RPMI7951 (cell line): ENCODE results near the gene PTPN5. TPM values are rescaled to one million over a fixed set of nuclear protein-coding genes. Genes with fewer than 3 reads are reported as not detected.
"Not testable (repeated sequence)": the region's sequence is repeated elsewhere in the genome, so short reads cannot be mapped to it uniquely, and the experiment has no call there.

Experiments
- DNase-seq: peaks from one replicate; pipeline ENCODE4 v3.0.0-alpha.2; 2012; ENCODE audit warnings: low read depth
- total RNA-seq: library from RNA; depleted of rRNA; stranded (reverse); fragments of >200 nt; shearing (Covaris generic); gene quantifications from 2 replicates; pipeline ENCODE4 v1.2.3, GENCODE V29; 2014; rRNA removed

Gene PTPN5
- total RNA-seq, 1 experiment from 2014 or later, result not detected

DNA sequence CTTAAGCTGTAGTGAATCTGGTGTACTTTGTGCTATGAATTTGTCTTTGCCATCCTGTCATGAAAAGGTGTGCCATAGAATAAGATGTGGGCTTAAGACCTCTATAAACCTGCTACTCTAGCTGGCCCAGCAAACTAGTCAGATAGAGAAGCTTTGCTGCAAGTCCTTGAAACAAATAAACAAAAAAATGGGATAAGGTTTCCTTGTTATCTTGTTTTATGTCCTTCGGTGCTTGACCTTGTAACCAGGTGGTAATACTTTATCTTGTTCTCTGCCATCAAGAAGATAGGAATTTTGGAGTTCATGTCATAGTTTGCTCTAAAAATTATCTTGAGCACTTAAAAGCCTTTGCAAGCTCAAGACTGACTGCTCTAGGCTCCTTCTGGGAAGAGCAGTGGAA lies 107.3 kb downstream of the PTPN5 start:
- DNase-seq, result no peak

DNA sequence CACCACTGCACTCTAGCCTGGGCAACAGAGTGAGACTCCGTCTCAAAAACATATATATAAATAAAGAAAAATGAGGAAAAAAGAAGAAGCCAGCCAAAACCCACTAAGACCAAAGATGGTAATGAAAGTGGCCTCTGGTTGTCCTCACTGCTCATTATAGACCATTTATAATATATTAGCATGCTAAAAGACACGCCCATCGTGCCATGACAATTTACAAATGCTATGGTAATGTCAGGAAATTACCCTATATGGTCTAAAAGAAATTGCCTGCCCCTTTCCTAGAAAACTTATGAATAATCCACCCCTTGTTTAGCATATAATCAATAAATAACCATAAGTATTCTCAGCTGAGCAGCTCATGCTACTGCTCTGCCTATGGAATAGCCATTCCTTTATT lies 109.1 kb downstream of the PTPN5 start:
- DNase-seq, result no peak

DNA sequence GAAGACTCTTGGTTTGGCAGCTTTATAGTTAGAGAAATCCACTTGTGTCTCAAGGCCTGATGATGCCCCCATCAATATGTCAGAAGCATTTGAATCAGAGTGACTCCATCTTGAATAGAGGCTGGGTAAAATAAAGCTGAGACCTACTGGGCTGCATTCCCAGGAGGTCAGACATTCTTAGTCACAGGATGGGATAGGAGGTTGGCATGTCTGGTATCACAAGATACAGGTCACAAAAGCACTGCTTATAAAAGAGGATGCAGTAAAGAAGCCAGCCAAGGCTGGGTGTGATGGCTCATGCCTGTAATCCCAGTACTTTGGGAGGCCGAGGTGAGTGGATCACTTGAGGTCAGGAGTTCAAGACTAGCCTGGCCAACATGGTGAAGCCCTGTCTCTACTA lies 109.6 kb downstream of the PTPN5 start:
- DNase-seq, result not testable (repeated sequence)

Other genes with a start within 250 kb of the PTPN5 start
- gene UEVLD, start 203.1 kb downstream of the PTPN5 start, total RNA-seq, result 26.4 and 27.9 TPM in 2 replicates
- gene MISFA, start 192.0 kb downstream of the PTPN5 start, total RNA-seq, result 0.60 TPM in 1 of 2 replicates, not detected in the other
- gene SPTY2D1, start 157.5 kb downstream of the PTPN5 start, total RNA-seq, result 10.7 and 11.7 TPM in 2 replicates
- gene TMEM86A, start 93.0 kb downstream of the PTPN5 start, total RNA-seq, result 0.12 and 0.49 TPM in 2 replicates
- not detected in 2 replicates for gene IGSF22, start 65.6 kb downstream of the PTPN5 start, total RNA-seq
- gene MRGPRX1, start 147.6 kb upstream of the PTPN5 start, total RNA-seq, result not detected in 2 replicates